Measurements from ENCODE around the gene HINT1. TPM values are rescaled to one million over a fixed set of nuclear protein-coding genes. Genes with fewer than 3 reads are reported as not detected.
A peak's percentile ranks its signal among the peaks of the same experiment; 100 is the strongest.
"Not testable (repeated sequence)": the region's sequence is repeated elsewhere in the genome, so short reads cannot be mapped to it uniquely, and the experiment has no call there.

The HINT1 gene
- total RNA-seq, 1 experiment from 2014 or later = 197 TPM

- POLR2A ChIA-PET = no interaction called here
- Mint-ChIP-seq H3K27ac (no peak overlapping the region), H3K4me3 (no peak overlapping the region), H3K4me1 (peaks cover 8% of the 10 kb centered on the region), H3K36me3 (peaks cover 5% of the 10 kb centered on the region), H3K27me3 (ENCODE audit: low read depth) (no peaks in the 10 kb centered on the region; the same call in 1 of the 2 replicates), H3K9me3 (peaks cover 17% of the 10 kb centered on the region)
- TF ChIP-seq GABPB1 (CRISPR knock-in tag; IDR thresholded peaks at IDR 0.05) (no peak), KAT7 (CRISPR knock-in tag; IDR thresholded peaks at IDR 0.05; ENCODE audit: borderline replicate concordance) (no peak), SP1 (CRISPR knock-in tag; conservative IDR thresholded peaks at IDR 0.05) (no peak), ZNF416 (CRISPR knock-in tag; IDR thresholded peaks at IDR 0.05) (no peak), ZBTB21 (CRISPR knock-in tag; IDR thresholded peaks at IDR 0.05; ENCODE audit: borderline replicate concordance) (no peak), ZNF423 (CRISPR knock-in tag; IDR thresholded peaks at IDR 0.05) (no peak), JAZF1 (CRISPR knock-in tag; IDR thresholded peaks at IDR 0.05) (no peak), CREB1 (CRISPR knock-in tag; IDR thresholded peaks at IDR 0.05) (no peak), SMAD3 (CRISPR knock-in tag; IDR thresholded peaks at IDR 0.05; ENCODE audit: borderline replicate concordance) (no peak), FOXP1 (CRISPR knock-in tag; IDR thresholded peaks at IDR 0.05; ENCODE audit: borderline replicate concordance) (no peak), ZNF671 (CRISPR knock-in tag; IDR thresholded peaks at IDR 0.05) (no peak), ZNF281 (CRISPR knock-in tag; IDR thresholded peaks at IDR 0.05) (no peak), NFATC4 (CRISPR knock-in tag; IDR thresholded peaks at IDR 0.05) (no peak), TEAD4 (CRISPR knock-in tag; IDR thresholded peaks at IDR 0.05) (no peak), ZNF232 (CRISPR knock-in tag; IDR thresholded peaks at IDR 0.05) (no peak), PRDM15 (CRISPR knock-in tag; IDR thresholded peaks at IDR 0.05) (no peak), ZMAT4 (CRISPR knock-in tag; IDR thresholded peaks at IDR 0.05) (no peak), E2F5 (CRISPR knock-in tag; IDR thresholded peaks at IDR 0.05) (no peak), FOXJ3 (CRISPR knock-in tag; IDR thresholded peaks at IDR 0.05; ENCODE audit: borderline replicate concordance) (no peak)
- no peak for ATAC-seq
- CTCF ChIA-PET = no interaction called here
- DNase-seq (ENCODE audit: low spot score) = no peak
Measured at GRCh38 chr5:131142970-131143617, 22.0 kb downstream of the HINT1 start.

GRCh38 chr5:131139321-131139720 is 25.7 kb downstream of the HINT1 start:
- no peaks in the 10 kb centered on the region; the same call in 1 of the 2 replicates for H3K27me3 Mint-ChIP-seq (ENCODE audit: low read depth)
- peaks cover 31% of the 10 kb centered on the region for H3K9me3 Mint-ChIP-seq
- 0 out of 2 replicates have a peak, but pooled peaks cover 2% of the 10 kb centered on the region for H3K4me1 Mint-ChIP-seq
- no peak overlapping the region for H3K4me3 Mint-ChIP-seq
- POLR2A ChIA-PET = no interaction called here
- H3K27ac Mint-ChIP-seq = no peak overlapping the region
- peaks cover 8% of the 10 kb centered on the region for H3K36me3 Mint-ChIP-seq
- DNase-seq (ENCODE audit: low spot score) (no peak), ATAC-seq (no peak)
- CTCF ChIA-PET = no interaction called here
- no peak for TF ChIP-seq CTCF (IDR thresholded peaks at IDR 0.05)

GRCh38 chr5:131138406-131138805 is 26.6 kb downstream of the HINT1 start:
- POLR2A ChIA-PET; H3K4me3 Mint-ChIP-seq; CTCF ChIA-PET; H3K27ac Mint-ChIP-seq; ATAC-seq; H3K36me3 Mint-ChIP-seq; H3K4me1 Mint-ChIP-seq; H3K27me3 Mint-ChIP-seq (ENCODE audit: low read depth): not testable (repeated sequence)
- peak; percentile 25 for DNase-seq (ENCODE audit: low spot score)
- peaks cover 34% of the 10 kb centered on the region for H3K9me3 Mint-ChIP-seq

GRCh38 chr5:131133091-131133490 is 32.0 kb downstream of the HINT1 start:
- H3K4me1 Mint-ChIP-seq; POLR2A ChIA-PET; ATAC-seq; DNase-seq (ENCODE audit: low spot score); CTCF ChIA-PET; H3K27me3 Mint-ChIP-seq (ENCODE audit: low read depth); H3K4me3 Mint-ChIP-seq; H3K36me3 Mint-ChIP-seq; H3K27ac Mint-ChIP-seq: not testable (repeated sequence)
- H3K9me3 Mint-ChIP-seq = peaks cover 34% of the 10 kb centered on the region

All from WTC11 (cell line).